Thyroid gland (tissue), 4 donors: ENCODE data around the gene PIWIL1.

ENCODE experiments used
- POLR2A ChIP-seq, 2 donors: fragments of 450-650 bp; IDR thresholded peaks; one replicate each; pipeline ENCODE4 v1.6.1; 2017; ENCODE audit warnings: antibody characterized with exemption in 2 of 2, mild to moderate bottlenecking in 2 of 2, moderate library complexity in 1 of 2
- TF ChIP-seq, protein P1 (sequence below), 6 experiments: fragments of 200-600 bp in 3 of 6; fragments of 450-650 bp in 3 of 6; sonication (generic) in 3 of 6; IDR thresholded peaks; one replicate each; pipeline ENCODE4 v1.5.1; 2016 to 2019; ENCODE audit warnings: antibody characterized with exemption in 6 of 6, mild to moderate bottlenecking in 2 of 6, inconsistent platforms in 1 of 6, moderate library complexity in 1 of 6

DNA sequence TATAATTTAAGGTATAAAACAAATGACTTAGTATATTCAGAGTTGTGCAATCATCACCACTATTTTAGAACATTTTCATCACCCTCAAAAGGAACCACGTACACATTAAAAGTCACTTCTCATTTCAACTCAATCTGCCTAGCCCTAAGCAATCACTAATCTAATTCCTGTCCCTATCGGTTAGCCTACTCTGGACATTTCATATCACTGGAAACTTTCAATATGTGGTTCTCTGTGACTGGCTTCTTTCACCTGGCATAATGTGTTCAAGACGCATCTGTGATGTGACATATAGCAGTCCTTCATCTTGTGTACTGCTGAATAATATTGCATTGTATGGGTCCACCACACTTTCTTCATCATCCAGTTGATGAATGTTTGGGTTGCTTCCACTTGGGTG lies 15.4 kb upstream of the PIWIL1 start:
- TF ChIP-seq, protein P1, sequence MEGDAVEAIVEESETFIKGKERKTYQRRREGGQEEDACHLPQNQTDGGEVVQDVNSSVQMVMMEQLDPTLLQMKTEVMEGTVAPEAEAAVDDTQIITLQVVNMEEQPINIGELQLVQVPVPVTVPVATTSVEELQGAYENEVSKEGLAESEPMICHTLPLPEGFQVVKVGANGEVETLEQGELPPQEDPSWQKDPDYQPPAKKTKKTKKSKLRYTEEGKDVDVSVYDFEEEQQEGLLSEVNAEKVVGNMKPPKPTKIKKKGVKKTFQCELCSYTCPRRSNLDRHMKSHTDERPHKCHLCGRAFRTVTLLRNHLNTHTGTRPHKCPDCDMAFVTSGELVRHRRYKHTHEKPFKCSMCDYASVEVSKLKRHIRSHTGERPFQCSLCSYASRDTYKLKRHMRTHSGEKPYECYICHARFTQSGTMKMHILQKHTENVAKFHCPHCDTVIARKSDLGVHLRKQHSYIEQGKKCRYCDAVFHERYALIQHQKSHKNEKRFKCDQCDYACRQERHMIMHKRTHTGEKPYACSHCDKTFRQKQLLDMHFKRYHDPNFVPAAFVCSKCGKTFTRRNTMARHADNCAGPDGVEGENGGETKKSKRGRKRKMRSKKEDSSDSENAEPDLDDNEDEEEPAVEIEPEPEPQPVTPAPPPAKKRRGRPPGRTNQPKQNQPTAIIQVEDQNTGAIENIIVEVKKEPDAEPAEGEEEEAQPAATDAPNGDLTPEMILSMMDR (IDR thresholded peaks at IDR 0.05) = no peak
- TF ChIP-seq POLR2A (IDR thresholded peaks at IDR 0.05) = no peak
